Activated CD4-positive, alpha-beta T cell treated with anti-CD3 and anti-CD28 coated beads, Interleukin-2, amount 10 ng/mL, durations not matched to agents 7 days and 5 days (primary cell): ENCODE data around the gene RPL36. TPM values are rescaled to one million over a fixed set of nuclear protein-coding genes. Genes with fewer than 3 reads are reported as not detected.
A peak's percentile ranks its signal among the peaks of the same experiment; 100 is the strongest.
"Not testable (repeated sequence)": the region's sequence is repeated elsewhere in the genome, so short reads cannot be mapped to it uniquely, and the experiment has no call there.

Source experiments
- CTCF ChIA-PET: fragments of 350-600 bp; sonication (Branson Sonifier 250); formaldehyde crosslinking; loops from one replicate; lab custom pipeline; 2021; ENCODE audit warnings: antibody characterized with exemption; lab: Charles Lee
- POLR2A ChIA-PET: fragments of 350-600 bp; sonication (Branson Sonifier 250); formaldehyde crosslinking; loops from one replicate; lab custom pipeline; 2021; ENCODE audit warnings: antibody characterized with exemption; lab: Charles Lee
- DNase-seq: peaks from one replicate; pipeline ENCODE4 v3.0.0-alpha.2; 2020
- H3K27ac Mint-ChIP-seq: one replicate; pipeline ENCODE4 v1.8.0; 2021; ENCODE audit warnings: mild to moderate bottlenecking, moderate library complexity, mixed read lengths
- H3K27me3 Mint-ChIP-seq: one replicate; pipeline ENCODE4 v1.8.0; 2021; ENCODE audit warnings: mixed read lengths
- H3K36me3 Mint-ChIP-seq: one replicate; pipeline ENCODE4 v1.8.0; 2021; ENCODE audit warnings: low read depth, mixed read lengths
- H3K4me1 Mint-ChIP-seq: one replicate; pipeline ENCODE4 v1.8.0; 2021; ENCODE audit warnings: mixed read lengths
- H3K4me3 Mint-ChIP-seq: one replicate; pipeline ENCODE4 v1.8.0; 2021; ENCODE audit warnings: mild to moderate bottlenecking, moderate library complexity, mixed read lengths
- H3K9me3 Mint-ChIP-seq: one replicate; pipeline ENCODE4 v1.8.0; 2021; ENCODE audit warnings: mixed read lengths
- total RNA-seq, 2 experiments: library from RNA; stranded (reverse); gene quantifications; one replicate each; pipeline ENCODE4 v1.2.3, GENCODE V29; 2021

RPL36 gene
- total RNA-seq, 2 experiments from 2014 or later: 880 to 925 TPM

- Mint-ChIP-seq H3K4me3 (peak overlapping the region; percentile 73), H3K9me3 (no peaks in the 10 kb centered on the region), H3K27ac (peak overlapping the region; percentile 91), H3K27me3 (no peaks in the 10 kb centered on the region), H3K36me3 (peaks cover 9% of the 10 kb centered on the region), H3K4me1 (peaks cover 28% of the 10 kb centered on the region)
- POLR2A ChIA-PET: interaction anchor here (0.6 kb wide), 1 partner anchor 281 kb away, joined by 3 read pairs; no protein-coding TSS in a partner anchor
- CTCF ChIA-PET: interaction anchor here (0.6 to 2.4 kb wide), 26 partner anchors 9 to 906 kb away, joined by 3 to 17 read pairs (median 4); partner anchors contain the start of genes CATSPERD, LONP1, NRTN and SAFB
- DNase-seq: peak; percentile 97
These were observed 3.3 kb upstream of the RPL36 start for GRCh38 chr19:5686647-5687359.

- CTCF ChIA-PET: interaction anchor here (0.6 to 2.4 kb wide), 24 partner anchors 9 to 906 kb away, joined by 3 to 17 read pairs (median 4); partner anchors contain the start of genes CATSPERD, LONP1, NRTN and SAFB
- no peak for DNase-seq
- no peaks in the 10 kb centered on the region for H3K27me3 Mint-ChIP-seq
- H3K4me1 Mint-ChIP-seq: peaks cover 30% of the 10 kb centered on the region
- peak overlapping the region; percentile 73 for H3K4me3 Mint-ChIP-seq
- no peaks in the 10 kb centered on the region for H3K9me3 Mint-ChIP-seq
- peak overlapping the region; percentile 87 for H3K27ac Mint-ChIP-seq
- peaks cover 15% of the 10 kb centered on the region for H3K36me3 Mint-ChIP-seq
- POLR2A ChIA-PET: interaction anchor here (0.6 kb wide), 1 partner anchor 280 kb away, joined by 3 read pairs; no protein-coding TSS in a partner anchor
These were observed 2.5 kb upstream of the RPL36 start for GRCh38 chr19:5687360-5688198.

GRCh38 chr19:5688262-5688881, 1.7 kb upstream of the RPL36 start:
- Mint-ChIP-seq H3K4me1 (peaks cover 32% of the 10 kb centered on the region), H3K4me3 (peak overlapping the region; percentile 63), H3K36me3 (peaks cover 21% of the 10 kb centered on the region)
- H3K9me3 Mint-ChIP-seq, H3K27me3 Mint-ChIP-seq, DNase-seq, POLR2A ChIA-PET, H3K27ac Mint-ChIP-seq: not testable (repeated sequence)
- CTCF ChIA-PET: interaction anchor here (1.4 to 2.4 kb wide), 3 partner anchors 8 to 66 kb away, joined by 3 to 8 read pairs (median 5); partner anchors contain the start of genes SAFB and SAFB2

- POLR2A ChIA-PET: interaction anchor here (1.3 kb wide), 1 partner anchor 29 kb away, joined by 5 read pairs; the partner anchor contains the start of gene CATSPERD
These were observed 1.1 kb downstream of the RPL36 start for GRCh38 chr19:5690955-5691821.

GRCh38 chr19:5691822-5692722, 2.0 kb downstream of the RPL36 start:
- no peak for DNase-seq
- ChIA-PET POLR2A (interaction anchor here (1.3 kb wide), 1 partner anchor 29 kb away, joined by 5 read pairs; the partner anchor contains the start of gene CATSPERD), CTCF (interaction anchor here (1.1 to 1.7 kb wide), 6 partner anchors 8 to 29 kb away, joined by 3 to 8 read pairs (median 5); partner anchors contain the start of gene CATSPERD)
- Mint-ChIP-seq H3K36me3 (peaks cover 28% of the 10 kb centered on the region), H3K9me3 (no peaks in the 10 kb centered on the region), H3K4me3 (peak overlapping the region; percentile 92), H3K27ac (peak overlapping the region; percentile 80), H3K27me3 (no peaks in the 10 kb centered on the region), H3K4me1 (peaks cover 21% of the 10 kb centered on the region)

More at GRCh38 chr19:5690955-5691821, 1.1 kb downstream of the RPL36 start:
- Mint-ChIP-seq H3K27me3 (no peaks in the 10 kb centered on the region), H3K27ac (peak overlapping the region; percentile 92), H3K4me1 (peaks cover 26% of the 10 kb centered on the region), H3K4me3 (peak overlapping the region; percentile 92), H3K9me3 (no peaks in the 10 kb centered on the region), H3K36me3 (peaks cover 28% of the 10 kb centered on the region)
- CTCF ChIA-PET: interaction anchor here (0.5 to 2.3 kb wide), 15 partner anchors 9 to 1029 kb away, joined by 3 to 13 read pairs (median 4); partner anchors contain the start of genes C3, CATSPERD and NRTN
- peak; percentile 25 for DNase-seq

- ChIA-PET POLR2A (no interaction called here), CTCF (no interaction called here)
- no peak for DNase-seq
- Mint-ChIP-seq H3K27ac (peak overlapping the region; percentile 80), H3K36me3 (peaks cover 28% of the 10 kb centered on the region), H3K4me1 (peaks cover 21% of the 10 kb centered on the region), H3K9me3 (no peaks in the 10 kb centered on the region), H3K27me3 (no peaks in the 10 kb centered on the region), H3K4me3 (peak overlapping the region; percentile 69)
These were observed 2.7 kb downstream of the RPL36 start for GRCh38 chr19:5692723-5693194.

GRCh38 chr19:5693195-5694166, 3.4 kb downstream of the RPL36 start:
- CTCF ChIA-PET: no interaction called here
- no peak for DNase-seq
- Mint-ChIP-seq H3K4me3 (no peak overlapping the region), H3K4me1 (peaks cover 16% of the 10 kb centered on the region), H3K27me3 (no peaks in the 10 kb centered on the region), H3K9me3 (no peaks in the 10 kb centered on the region), H3K27ac (peak overlapping the region; percentile 50), H3K36me3 (peaks cover 28% of the 10 kb centered on the region)
- POLR2A ChIA-PET: no interaction called here

- Mint-ChIP-seq H3K36me3 (peaks cover 34% of the 10 kb centered on the region), H3K27me3 (no peaks in the 10 kb centered on the region), H3K4me3 (no peak overlapping the region), H3K27ac (peak overlapping the region; percentile 25), H3K4me1 (peaks cover 15% of the 10 kb centered on the region), H3K9me3 (no peaks in the 10 kb centered on the region)
- ChIA-PET CTCF (no interaction called here), POLR2A (no interaction called here)
- DNase-seq: no peak
These were observed 4.3 kb downstream of the RPL36 start for GRCh38 chr19:5694167-5694955.

- Mint-ChIP-seq H3K36me3 (peaks cover 34% of the 10 kb centered on the region), H3K27me3 (no peaks in the 10 kb centered on the region), H3K4me1 (peaks cover 10% of the 10 kb centered on the region), H3K4me3 (no peak overlapping the region), H3K27ac (peak overlapping the region; percentile 41), H3K9me3 (no peaks in the 10 kb centered on the region)
- CTCF ChIA-PET: interaction anchor here (1.4 kb wide), 1 partner anchor 109 kb away, joined by 4 read pairs; the partner anchor contains the start of gene NRTN
- no peak for DNase-seq
- POLR2A ChIA-PET: no interaction called here
These were observed 5.0 kb downstream of the RPL36 start for GRCh38 chr19:5694956-5695648.
